ENCODE data around the gene MAPK8IP2. TPM values are rescaled to one million over a fixed set of nuclear protein-coding genes. Genes with fewer than 3 reads are reported as not detected.

MAPK8IP2 gene
- total RNA-seq, 4 donors from 2014 or later, result 0.94 to 3.3 (median 1.5) TPM

GRCh38 chr22:50561401-50562358, 38.9 kb upstream of the MAPK8IP2 start:
- Histone ChIP-seq H3K4me1 (peaks cover 11 to 12% of the 10 kb centered on the region in 2 donors), H3K27me3 (no peaks in the 10 kb centered on the region), H3K4me3 (replicated peaks in 1 of 3) (no peak overlapping the region), H3K36me3 (no peaks in the 10 kb centered on the region), H3K9me3 (no peaks in the 10 kb centered on the region), H3K27ac (no peak overlapping the region)
- TF ChIP-seq, protein P1, sequence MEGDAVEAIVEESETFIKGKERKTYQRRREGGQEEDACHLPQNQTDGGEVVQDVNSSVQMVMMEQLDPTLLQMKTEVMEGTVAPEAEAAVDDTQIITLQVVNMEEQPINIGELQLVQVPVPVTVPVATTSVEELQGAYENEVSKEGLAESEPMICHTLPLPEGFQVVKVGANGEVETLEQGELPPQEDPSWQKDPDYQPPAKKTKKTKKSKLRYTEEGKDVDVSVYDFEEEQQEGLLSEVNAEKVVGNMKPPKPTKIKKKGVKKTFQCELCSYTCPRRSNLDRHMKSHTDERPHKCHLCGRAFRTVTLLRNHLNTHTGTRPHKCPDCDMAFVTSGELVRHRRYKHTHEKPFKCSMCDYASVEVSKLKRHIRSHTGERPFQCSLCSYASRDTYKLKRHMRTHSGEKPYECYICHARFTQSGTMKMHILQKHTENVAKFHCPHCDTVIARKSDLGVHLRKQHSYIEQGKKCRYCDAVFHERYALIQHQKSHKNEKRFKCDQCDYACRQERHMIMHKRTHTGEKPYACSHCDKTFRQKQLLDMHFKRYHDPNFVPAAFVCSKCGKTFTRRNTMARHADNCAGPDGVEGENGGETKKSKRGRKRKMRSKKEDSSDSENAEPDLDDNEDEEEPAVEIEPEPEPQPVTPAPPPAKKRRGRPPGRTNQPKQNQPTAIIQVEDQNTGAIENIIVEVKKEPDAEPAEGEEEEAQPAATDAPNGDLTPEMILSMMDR (IDR thresholded peaks at IDR 0.05), result no peak
- TF ChIP-seq POLR2A (IDR thresholded peaks at IDR 0.05), result no peak
- intact Hi-C loops (cut with DNase I), result no loop called here
- DNase-seq, result no peak
- 80 to 85% methylated on average over 22 to 31 of the region's 34 CpGs for WGBS, 2 donors

- peak within 1 kb of the TSS; percentile 52 to 82 (median 70) for H3K27ac ChIP-seq
Measured at GRCh38 chr22:50562523-50563412, 37.8 kb upstream of the MAPK8IP2 start, which contains the start of gene SYCE3. Gene SYCE3 (minus strand): TSS chr22:50562919. CDS start chr22:50556405, 6,514 bp downstream.

DNA sequence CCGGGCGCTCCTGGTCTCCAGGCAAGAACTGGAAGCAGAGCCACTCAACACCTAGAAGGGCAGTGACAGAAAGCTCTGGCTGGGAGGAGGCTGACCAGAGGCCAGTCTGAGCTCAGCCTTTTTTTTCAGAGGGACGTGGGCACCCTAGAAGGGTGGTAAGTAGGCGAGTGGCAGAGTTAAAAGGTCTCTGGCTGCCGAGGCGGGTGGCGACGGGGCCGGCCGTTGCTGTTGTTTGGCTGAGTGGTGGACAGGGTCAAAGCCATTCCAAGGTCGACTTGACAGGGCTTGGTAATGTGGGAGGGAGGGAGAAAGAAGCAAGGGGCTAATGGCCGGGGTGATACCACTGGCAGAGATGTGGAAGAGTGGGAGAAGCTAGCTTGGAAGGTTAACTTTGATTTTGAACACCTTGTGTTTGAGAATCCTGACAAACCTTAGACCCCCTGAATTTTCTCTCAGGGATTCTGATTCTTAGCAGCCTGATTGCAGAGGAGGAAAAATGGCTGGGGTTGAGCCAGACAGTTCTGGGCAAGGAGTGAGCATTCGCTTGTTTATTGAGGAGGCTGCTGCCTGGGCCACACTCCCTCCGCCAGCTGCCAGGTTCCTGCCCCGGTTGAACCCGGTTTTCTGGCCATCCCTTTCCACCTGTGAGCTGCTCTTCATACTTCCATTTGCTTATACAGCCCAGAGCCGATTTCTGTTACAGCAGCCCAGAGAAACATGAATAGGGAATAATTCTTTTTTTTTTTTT, 37.0 kb upstream of the MAPK8IP2 start:
- Histone ChIP-seq H3K4me3 (replicated peaks in 1 of 3) (peak overlapping the region in 2 of 3 donors; percentile 37 to 40), H3K9me3 (no peaks in the 10 kb centered on the region), H3K36me3 (peaks cover 0 to under 1% of the 10 kb centered on the region in 2 donors), H3K4me1 (peaks cover 11 to 12% of the 10 kb centered on the region in 2 donors), H3K27ac (peak overlapping the region; percentile 52 to 82 (median 70)), H3K27me3 (no peaks in the 10 kb centered on the region)
- intact Hi-C loops (cut with DNase I), result no loop called here
- WGBS, 2 donors, result 18 to 21% methylated on average over 17 of the region's 17 CpGs
- TF ChIP-seq POLR2A (IDR thresholded peaks at IDR 0.05), result no peak
- TF ChIP-seq, protein P1 (IDR thresholded peaks at IDR 0.05), result no peak
- peak; percentile 19 to 49 for DNase-seq

More at GRCh38 chr22:50562523-50563412, 37.8 kb upstream of the MAPK8IP2 start, which contains the start of gene SYCE3:
- no peaks in the 10 kb centered on the region for H3K36me3 ChIP-seq
- H3K27me3 ChIP-seq, result no peaks in the 10 kb centered on the region
- peaks cover 11 to 12% of the 10 kb centered on the region in 2 donors for H3K4me1 ChIP-seq
- peak; percentile 99 for DNase-seq
- intact Hi-C loops (cut with DNase I), result no loop called here
- 4 to 7% methylated on average over 40 to 55 of the region's 61 CpGs for WGBS, 2 donors
- peak; percentile 53 to 97 for TF ChIP-seq POLR2A (IDR thresholded peaks at IDR 0.05)
- TF ChIP-seq, protein P1 (IDR thresholded peaks at IDR 0.05), result peak; percentile 69 to 98 (median 96)
- H3K4me3 ChIP-seq (replicated peaks in 1 of 3), result peak within 1 kb of the TSS in 2 of 3 donors; percentile 37 to 40
- no peaks in the 10 kb centered on the region for H3K9me3 ChIP-seq

- no peaks in the 10 kb centered on the region for H3K27me3 ChIP-seq
- TF ChIP-seq POLR2A (IDR thresholded peaks at IDR 0.05), result no peak
- TF ChIP-seq, protein P1 (IDR thresholded peaks at IDR 0.05), result no peak
Measured at GRCh38 chr22:50564289-50564688, 36.3 kb upstream of the MAPK8IP2 start.

More at GRCh38 chr22:50564289-50564688, 36.3 kb upstream of the MAPK8IP2 start:
- intact Hi-C loops (cut with DNase I), result no loop called here
- Histone ChIP-seq H3K9me3 (no peaks in the 10 kb centered on the region), H3K4me3 (replicated peaks in 1 of 3) (no peak overlapping the region), H3K27ac (peak overlapping the region in 1 of 3 donors; percentile 70), H3K36me3 (peaks cover 0 to 4% of the 10 kb centered on the region in 2 donors), H3K4me1 (peaks cover 15 to 16% of the 10 kb centered on the region in 2 donors)
- WGBS, 2 donors, result 90 to 91% methylated on average over 11 of the region's 11 CpGs
- DNase-seq, result no peak
